OCI-M2 (cell line): ENCODE data around the gene INPP4A.

Source experiments
- DNase-seq: peaks from one replicate; lab custom pipeline; 2025; ENCODE audit not compliant: unreplicated experiment; lab: John Stamatoyannopoulos, UW

INPP4A gene

DNA sequence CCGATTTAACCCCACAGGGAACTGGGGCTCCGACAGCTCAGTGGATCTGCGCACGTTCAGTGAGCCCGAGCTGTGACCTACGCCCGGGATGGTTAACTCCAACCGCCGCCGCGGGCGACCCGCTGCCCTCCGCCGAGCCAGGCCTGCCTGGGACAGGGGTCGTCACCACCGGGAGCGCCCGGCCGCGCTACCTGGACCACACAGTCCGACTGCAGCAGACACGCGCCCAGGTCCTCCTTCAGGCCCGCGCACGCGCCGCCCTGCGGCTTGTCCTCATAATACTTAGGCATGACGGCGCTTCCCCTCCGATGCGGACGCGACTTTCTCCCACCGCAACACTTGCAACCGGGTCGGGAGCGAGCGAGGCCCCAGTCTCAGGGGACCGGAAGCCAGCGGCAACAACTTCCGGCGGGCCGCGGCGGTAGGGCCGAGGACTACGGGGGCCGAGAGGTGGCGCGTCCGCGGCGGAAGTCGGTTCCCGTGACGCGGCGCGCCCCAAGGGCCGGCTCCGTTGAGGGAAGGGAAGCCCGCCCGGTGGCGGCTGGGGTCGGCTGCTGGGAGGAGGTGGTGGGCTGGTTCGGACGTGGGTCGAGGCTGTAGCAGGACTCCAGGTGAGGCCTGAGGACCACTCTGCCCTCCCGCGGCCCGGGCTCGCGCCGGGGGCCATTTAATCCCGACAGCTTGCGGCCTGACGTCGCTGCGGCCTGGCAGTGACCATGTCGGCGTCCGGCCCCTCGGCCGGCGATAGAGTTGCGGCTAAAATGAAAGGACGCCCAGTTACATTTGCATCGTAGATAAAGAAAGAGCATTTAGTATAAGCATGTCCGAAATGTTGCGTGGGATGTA lies 163.7 kb downstream of the INPP4A start, which contains the start of the genes COA5 and UNC50:
TSS of gene COA5 (minus strand) at position 397 of the 846 bp plus-strand sequence. CDS start at position 290, 107 bp downstream.
TSS of gene UNC50 (plus strand) at position 474 of the 846 bp plus-strand sequence. CDS start 1,171 bp downstream, outside the sequence.
- DNase-seq = peak; percentile 14

- DNase-seq = no peak
Measured at GRCh38 chr2:98608962-98609604, 164.4 kb downstream of the INPP4A start.

- no peak for DNase-seq
Measured at GRCh38 chr2:98614024-98614739, 169.5 kb downstream of the INPP4A start.

DNA sequence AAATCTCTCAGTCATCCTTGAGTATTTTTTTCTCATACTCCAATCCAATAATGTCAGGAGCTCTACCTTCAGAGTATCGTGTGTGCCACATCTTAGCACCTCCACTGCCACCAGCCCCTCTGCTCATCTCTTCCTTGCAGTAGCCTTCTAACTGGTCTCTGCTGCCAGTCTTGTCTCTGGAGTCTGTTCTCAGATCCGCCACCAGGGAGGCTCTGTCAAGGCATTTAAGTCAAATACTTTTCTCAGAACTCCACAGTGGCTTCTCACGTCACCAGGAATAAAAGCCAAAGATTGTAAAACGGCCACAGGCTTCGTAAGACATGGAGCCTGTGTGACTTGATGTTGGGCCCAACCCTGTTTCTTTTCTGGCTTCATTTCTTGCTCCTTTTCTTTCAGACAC lies 170.8 kb downstream of the INPP4A start:
- no peak for DNase-seq

DNA sequence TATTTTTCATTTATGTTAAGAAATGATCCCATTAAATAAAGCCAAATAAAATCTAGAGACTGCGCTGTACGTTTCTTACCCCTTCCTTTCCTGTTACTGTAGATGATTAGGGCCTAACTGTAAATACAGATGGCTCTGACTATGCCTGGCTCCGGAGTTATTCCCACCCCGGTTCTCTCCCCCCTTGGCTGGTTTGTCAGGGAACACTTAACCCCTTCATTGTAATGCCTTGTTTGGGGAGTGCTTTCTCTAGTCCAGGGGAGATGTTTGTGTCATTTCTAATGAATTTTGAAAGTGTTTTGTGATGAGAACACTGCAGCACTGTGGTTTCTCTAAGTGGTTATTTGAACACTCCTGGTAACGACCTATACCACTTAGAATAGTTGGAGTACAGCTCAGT lies 172.5 kb downstream of the INPP4A start:
- no peak for DNase-seq

- no peak for DNase-seq
Measured at GRCh38 chr2:98623657-98624056, 179.0 kb downstream of the INPP4A start.

DNA sequence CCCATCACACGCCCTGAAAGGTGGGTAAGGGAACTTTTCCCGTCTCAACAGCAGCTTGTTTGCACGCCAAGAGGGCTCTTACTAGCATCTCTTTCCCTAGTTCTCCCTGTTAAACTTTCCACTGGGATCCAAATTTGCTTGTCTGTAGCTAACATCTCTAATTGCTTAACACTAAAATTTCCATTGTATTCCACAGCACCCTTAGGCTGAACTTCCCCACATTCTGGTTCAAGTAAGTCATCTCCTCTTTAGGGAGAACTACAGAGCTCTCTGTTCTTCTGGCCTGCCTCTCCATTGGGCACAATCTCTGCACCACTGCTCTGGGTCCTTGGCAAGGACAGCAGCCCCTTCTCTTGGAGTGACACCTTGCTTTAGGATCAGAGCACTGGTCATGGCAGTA lies 187.7 kb downstream of the INPP4A start:
- DNase-seq = no peak

DNA sequence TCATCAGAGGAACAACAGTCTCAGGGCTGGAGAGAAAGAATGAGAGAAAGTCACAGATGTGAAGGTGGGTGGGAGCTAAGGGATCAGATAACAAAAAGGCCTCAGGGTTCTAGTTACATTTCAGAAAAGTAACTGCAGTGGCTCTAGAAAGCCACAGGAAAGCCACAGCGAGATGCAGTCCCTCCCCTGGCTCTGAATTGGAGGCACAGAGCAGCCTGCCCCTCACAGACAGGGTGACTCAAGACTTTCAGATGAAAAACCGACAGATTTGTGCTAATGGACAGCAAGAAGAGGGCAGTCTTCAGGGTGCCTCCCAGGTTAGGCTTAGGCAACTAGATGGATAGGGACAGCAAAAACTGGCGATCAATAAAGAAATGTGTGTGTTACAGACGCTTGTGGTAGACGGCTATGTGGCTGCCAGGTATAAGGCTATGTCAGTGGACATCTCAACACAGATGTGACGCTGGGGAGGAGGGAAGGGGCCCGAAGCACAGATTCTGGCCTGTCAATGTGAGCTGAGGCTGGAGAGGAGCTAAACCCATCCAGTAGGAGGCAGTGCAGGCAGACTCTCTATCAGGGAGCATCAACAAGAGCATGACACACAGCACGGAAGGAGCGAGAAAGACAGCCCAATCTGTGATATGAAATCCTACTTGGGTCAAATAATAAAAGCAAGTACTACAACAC lies 189.9 kb downstream of the INPP4A start:
- no peak for DNase-seq

DNA sequence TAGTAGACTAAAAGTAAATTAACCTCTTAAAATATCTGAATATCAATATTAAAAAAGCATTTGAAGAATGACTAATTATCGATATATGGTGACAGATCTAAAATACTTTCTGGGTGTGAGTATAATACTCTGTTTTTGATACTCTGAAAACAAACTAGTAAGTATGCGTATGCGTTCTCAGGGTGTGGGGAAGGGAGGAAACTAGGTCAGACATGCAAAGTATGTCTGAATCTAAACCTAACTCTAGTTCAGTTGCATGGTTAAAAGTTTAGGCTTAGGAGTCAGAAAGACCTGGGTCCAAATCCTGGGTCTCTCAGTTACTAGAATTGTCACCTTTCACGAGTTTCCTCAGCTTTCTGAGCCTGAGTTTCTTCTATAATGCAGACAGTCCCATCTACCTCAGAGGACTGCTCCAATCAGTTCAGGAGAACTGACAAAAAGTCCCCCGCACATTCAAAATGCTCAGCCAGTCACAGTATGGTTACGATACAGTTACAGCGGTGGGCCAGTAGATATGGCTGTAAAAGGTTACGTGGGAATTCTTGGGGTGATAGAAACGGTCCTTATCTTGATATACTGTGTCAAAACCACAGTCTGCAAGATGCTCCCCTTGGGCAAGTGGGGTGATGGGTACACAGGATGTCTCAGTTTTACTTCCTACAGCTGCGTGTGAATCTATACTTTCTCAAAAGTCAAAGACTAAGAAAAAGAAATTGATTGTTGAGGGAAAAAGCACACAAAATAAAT lies 192.9 kb downstream of the INPP4A start:
- no peak for DNase-seq

DNA sequence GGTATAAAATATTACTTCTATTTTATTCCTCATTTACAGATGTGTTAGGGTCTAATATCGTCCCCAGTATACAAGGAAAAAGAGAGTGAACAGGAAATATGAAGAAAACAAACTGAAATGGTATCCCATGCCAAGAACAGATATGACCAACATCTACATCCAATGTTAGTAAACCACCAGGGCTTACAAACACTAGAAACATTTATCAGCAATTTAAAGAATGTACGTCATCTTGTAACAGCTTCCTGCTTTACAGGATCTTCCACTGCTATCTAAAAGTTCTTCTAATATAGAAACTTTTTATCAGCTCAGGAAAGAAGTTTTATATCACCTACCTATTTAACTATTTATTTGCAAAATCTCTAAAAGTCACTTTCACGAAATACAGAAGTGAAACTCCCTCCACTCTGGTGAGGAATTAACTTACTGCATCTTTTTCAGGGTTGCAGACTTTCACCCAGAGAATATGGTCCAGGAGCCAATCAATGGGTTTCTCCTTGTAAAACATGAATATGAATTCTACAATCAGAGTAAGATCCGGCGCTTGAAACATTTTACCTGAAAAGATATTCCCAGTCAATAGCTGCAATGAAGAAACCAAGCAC lies 198.9 kb downstream of the INPP4A start:
- DNase-seq = no peak
